ENCODE measurements around the gene SPHK2. TPM values are rescaled to one million over a fixed set of nuclear protein-coding genes. Genes with fewer than 3 reads are reported as not detected.

Gene SPHK2
- total and polyA plus RNA-seq, 3 donors from 2014 or later: 31.2 to 47.6 (median 43.1) TPM

GRCh38 chr19:48603449-48603848, 15.9 kb upstream of the SPHK2 start:
- H3K27ac ChIP-seq: no peak overlapping the region
- 62 to 85% methylated on average over 29 to 39 of the region's 39 CpGs for WGBS, 2 donors
- intact Hi-C loops (cut with DNase I; ENCODE audit: low total_unique reads): no loop called here
- H3K4me1 ChIP-seq: no peaks in the 10 kb centered on the region
- no peaks in the 10 kb centered on the region for H3K36me3 ChIP-seq (ENCODE audit: low read depth, missing control alignments)
- H3K27me3 ChIP-seq: no peaks in the 10 kb centered on the region
- no peak overlapping the region for H3K4me3 ChIP-seq
- TF ChIP-seq POLR2A (IDR thresholded peaks at IDR 0.05): no peak
- TF ChIP-seq CTCF (IDR thresholded peaks at IDR 0.05): no peak
- no peak for DNase-seq
- H3K9me3 ChIP-seq: no peaks in the 10 kb centered on the region

GRCh38 chr19:48603850-48604249, 15.5 kb upstream of the SPHK2 start:
- DNase-seq: no peak
- 70 to 85% methylated on average over 1 to 9 of the region's 9 CpGs for WGBS, 2 donors
- Histone ChIP-seq H3K27ac (no peak overlapping the region), H3K4me1 (no peaks in the 10 kb centered on the region), H3K36me3 (ENCODE audit: low read depth, missing control alignments) (no peaks in the 10 kb centered on the region), H3K4me3 (no peak overlapping the region), H3K27me3 (no peaks in the 10 kb centered on the region), H3K9me3 (no peaks in the 10 kb centered on the region)
- TF ChIP-seq POLR2A (IDR thresholded peaks at IDR 0.05) (no peak), CTCF (IDR thresholded peaks at IDR 0.05) (no peak)
- intact Hi-C loops (cut with DNase I; ENCODE audit: low total_unique reads): no loop called here

- no peaks in the 10 kb centered on the region for H3K4me1 ChIP-seq
- H3K27ac ChIP-seq: no peak within 1 kb of the TSS
- WGBS, 2 donors: 83 to 90% methylated on average over 1 to 33 of the region's 39 CpGs
- no peaks in the 10 kb centered on the region for H3K27me3 ChIP-seq
- no peaks in the 10 kb centered on the region for H3K9me3 ChIP-seq
- intact Hi-C loops (cut with DNase I; ENCODE audit: low total_unique reads): no loop called here
- no peaks in the 10 kb centered on the region for H3K36me3 ChIP-seq (ENCODE audit: low read depth, missing control alignments)
- TF ChIP-seq POLR2A (IDR thresholded peaks at IDR 0.05): no peak
- no peak for TF ChIP-seq CTCF (IDR thresholded peaks at IDR 0.05)
- no peak for DNase-seq
- no peak within 1 kb of the TSS for H3K4me3 ChIP-seq
Measured at GRCh38 chr19:48606463-48607358, 12.6 kb upstream of the SPHK2 start, which contains the start of gene SPACA4. Gene SPACA4 (plus strand): TSS chr19:48606742. CDS start chr19:48606979, 237 bp downstream.

- Histone ChIP-seq H3K4me1 (no peaks in the 10 kb centered on the region), H3K4me3 (no peak overlapping the region), H3K27me3 (no peaks in the 10 kb centered on the region), H3K9me3 (no peaks in the 10 kb centered on the region), H3K27ac (no peak overlapping the region), H3K36me3 (ENCODE audit: low read depth, missing control alignments) (no peaks in the 10 kb centered on the region)
- WGBS, 2 donors: 80 to 88% methylated on average over 7 of the region's 7 CpGs
- no peak for DNase-seq
- intact Hi-C loops (cut with DNase I; ENCODE audit: low total_unique reads): no loop called here
- TF ChIP-seq POLR2A (IDR thresholded peaks at IDR 0.05): no peak
- TF ChIP-seq CTCF (IDR thresholded peaks at IDR 0.05): no peak
Measured at GRCh38 chr19:48607359-48607755, 11.9 kb upstream of the SPHK2 start.
